HUES6 (cell line): ENCODE measurements around the gene MEF2A.

Experiments used
- H3K27ac ChIP-seq: 2 replicates; pipeline ENCODE4 v1.7.0; 2013; ENCODE audit warnings: low read depth, mild to moderate bottlenecking, low read length, inconsistent platforms
- H3K27me3 ChIP-seq: 2 replicates; pipeline ENCODE4 v1.6.1; 2013; ENCODE audit warnings: low read length; ENCODE audit not compliant: control insufficient read depth, insufficient read depth
- H3K36me3 ChIP-seq: 2 replicates; pipeline ENCODE4 v1.6.1; 2013; ENCODE audit warnings: low read length; ENCODE audit not compliant: control insufficient read depth, insufficient read depth
- H3K4me1 ChIP-seq: 2 replicates; pipeline ENCODE4 v1.6.1; 2013; ENCODE audit warnings: low read length; ENCODE audit not compliant: control insufficient read depth, insufficient read depth
- H3K4me3 ChIP-seq: 2 replicates; pipeline ENCODE4 v1.5.1; 2013; ENCODE audit warnings: low read depth, low read length
- H3K9ac ChIP-seq: one replicate; pipeline ENCODE4 v1.6.1; 2013; ENCODE audit warnings: mild to moderate bottlenecking, low read length
- H3K9me3 ChIP-seq: 2 replicates; pipeline ENCODE4 v1.6.1; 2013; ENCODE audit warnings: low read depth, low read length; ENCODE audit not compliant: control insufficient read depth, insufficient read depth

The MEF2A gene

DNA sequence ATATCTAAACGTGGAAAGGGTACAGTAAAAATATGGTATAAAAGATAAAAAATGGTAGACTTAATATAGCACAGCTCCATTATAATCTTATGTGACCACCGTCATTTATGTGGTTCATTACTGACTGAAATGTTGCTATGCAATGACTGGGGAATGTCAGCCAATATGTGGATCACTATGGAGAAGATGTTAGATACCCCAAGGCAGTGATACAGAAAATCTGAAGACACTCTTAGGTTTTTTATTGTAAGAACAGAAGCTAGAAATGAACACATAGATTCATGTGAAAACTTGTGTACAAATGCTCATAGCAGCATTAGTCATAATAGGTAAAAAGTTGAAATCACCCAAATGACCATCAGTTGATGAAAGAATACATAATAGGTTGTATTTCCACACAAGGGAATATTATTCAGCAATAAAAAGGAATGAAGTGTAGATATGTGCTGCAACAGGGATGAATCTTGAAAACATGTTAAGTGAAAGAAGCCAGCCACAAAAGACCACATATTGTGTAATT lies 18.4 kb downstream of the MEF2A start:
- peaks cover 33% of the 10 kb centered on the region for H3K4me1 ChIP-seq
- no peaks in the 10 kb centered on the region for H3K27me3 ChIP-seq
- H3K4me3 ChIP-seq: no peak overlapping the region
- no peaks in the 10 kb centered on the region for H3K36me3 ChIP-seq
- H3K27ac ChIP-seq: no peak overlapping the region
- no peak overlapping the region for H3K9ac ChIP-seq
- peaks cover 24% of the 10 kb centered on the region for H3K9me3 ChIP-seq

DNA sequence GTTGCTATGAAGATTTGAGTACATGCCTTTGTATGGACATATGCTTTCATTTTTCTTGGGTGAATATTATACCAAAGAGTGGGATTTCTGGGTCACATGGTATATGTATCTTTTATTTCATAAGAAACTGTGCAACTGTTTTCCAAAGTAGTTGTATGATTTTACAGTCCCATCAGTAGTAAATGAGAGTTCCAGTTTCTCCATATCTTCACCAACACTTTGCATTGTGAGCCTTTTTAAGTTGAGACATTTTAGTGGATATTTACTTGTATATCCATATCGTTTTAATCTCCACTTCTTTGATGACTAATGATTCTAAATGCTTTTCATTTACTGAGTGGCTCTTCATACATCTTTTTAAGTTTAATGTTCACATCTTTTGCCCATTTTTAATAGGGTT lies 20.3 kb downstream of the MEF2A start:
- Histone ChIP-seq H3K36me3 (no peaks in the 10 kb centered on the region), H3K27ac (no peak overlapping the region), H3K4me3 (no peak overlapping the region), H3K4me1 (peaks cover 17% of the 10 kb centered on the region), H3K9me3 (peaks cover 24% of the 10 kb centered on the region), H3K27me3 (no peaks in the 10 kb centered on the region), H3K9ac (no peak overlapping the region)

DNA sequence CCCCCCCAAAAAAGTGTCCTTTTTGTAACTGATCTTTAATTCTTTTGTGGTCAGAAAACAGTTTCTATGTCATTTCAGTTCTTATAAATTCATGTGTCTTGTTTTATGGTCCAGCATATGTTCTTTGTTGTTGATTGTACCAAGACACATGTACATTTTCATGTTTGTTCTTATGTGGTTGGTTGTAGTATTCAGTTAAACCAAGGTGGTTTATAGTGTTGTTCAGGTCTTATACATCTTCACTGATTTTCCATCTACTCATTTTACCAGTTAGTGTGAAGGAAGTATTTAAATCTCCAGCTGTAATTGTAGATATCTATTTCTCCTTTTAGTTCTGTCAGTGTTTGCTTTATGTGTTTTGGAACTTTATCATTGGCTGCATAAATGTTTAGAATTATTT lies 24.0 kb downstream of the MEF2A start:
- no peak overlapping the region for H3K27ac ChIP-seq
- H3K27me3 ChIP-seq: no peaks in the 10 kb centered on the region
- no peak overlapping the region for H3K9ac ChIP-seq
- no peaks in the 10 kb centered on the region; the same call in 1 of the 2 replicates for H3K4me1 ChIP-seq
- H3K4me3 ChIP-seq: no peak overlapping the region
- H3K36me3 ChIP-seq: no peaks in the 10 kb centered on the region
- peaks cover 19% of the 10 kb centered on the region; the same call in 1 of the 2 replicates for H3K9me3 ChIP-seq

DNA sequence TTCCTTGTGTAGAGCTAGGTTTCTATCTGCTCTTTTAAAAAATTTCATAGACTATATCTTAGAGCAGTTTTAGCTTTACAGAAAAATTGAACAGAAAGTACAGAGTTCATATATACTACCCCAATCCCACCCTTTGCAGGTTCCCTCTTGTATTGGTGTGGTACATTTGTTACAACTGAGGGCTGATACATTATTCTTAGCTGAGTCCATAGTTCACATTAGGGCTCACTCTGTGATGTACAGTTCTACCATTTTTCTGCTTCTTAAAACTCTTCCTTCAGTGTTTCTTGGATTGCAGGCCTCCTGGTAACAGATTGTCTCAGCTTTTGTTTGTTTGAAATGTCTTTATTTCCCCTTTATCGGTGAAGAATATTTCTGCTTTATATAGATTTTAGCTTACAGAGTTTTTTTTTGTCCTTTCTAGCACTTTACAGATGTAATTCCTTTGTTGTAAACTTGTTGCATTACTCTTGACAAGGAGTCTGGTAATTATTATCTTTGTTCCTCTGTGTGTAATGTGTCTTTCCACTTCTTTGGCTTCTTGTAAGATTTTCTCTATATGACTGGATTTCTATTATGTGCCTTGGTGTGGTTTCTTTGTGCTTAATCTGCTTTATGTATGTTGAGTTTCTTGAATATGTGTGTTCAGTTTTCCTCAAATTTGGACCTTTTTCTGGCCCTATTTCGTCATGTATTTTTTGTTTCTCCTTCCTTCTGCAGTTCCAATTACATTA lies 25.3 kb downstream of the MEF2A start:
- Histone ChIP-seq H3K4me3 (no peak overlapping the region), H3K27me3 (no peaks in the 10 kb centered on the region), H3K4me1 (no peaks in the 10 kb centered on the region; the same call in 1 of the 2 replicates), H3K27ac (no peak overlapping the region), H3K36me3 (no peaks in the 10 kb centered on the region), H3K9me3 (peaks cover 14% of the 10 kb centered on the region; the same call in 1 of the 2 replicates), H3K9ac (no peak overlapping the region)

DNA sequence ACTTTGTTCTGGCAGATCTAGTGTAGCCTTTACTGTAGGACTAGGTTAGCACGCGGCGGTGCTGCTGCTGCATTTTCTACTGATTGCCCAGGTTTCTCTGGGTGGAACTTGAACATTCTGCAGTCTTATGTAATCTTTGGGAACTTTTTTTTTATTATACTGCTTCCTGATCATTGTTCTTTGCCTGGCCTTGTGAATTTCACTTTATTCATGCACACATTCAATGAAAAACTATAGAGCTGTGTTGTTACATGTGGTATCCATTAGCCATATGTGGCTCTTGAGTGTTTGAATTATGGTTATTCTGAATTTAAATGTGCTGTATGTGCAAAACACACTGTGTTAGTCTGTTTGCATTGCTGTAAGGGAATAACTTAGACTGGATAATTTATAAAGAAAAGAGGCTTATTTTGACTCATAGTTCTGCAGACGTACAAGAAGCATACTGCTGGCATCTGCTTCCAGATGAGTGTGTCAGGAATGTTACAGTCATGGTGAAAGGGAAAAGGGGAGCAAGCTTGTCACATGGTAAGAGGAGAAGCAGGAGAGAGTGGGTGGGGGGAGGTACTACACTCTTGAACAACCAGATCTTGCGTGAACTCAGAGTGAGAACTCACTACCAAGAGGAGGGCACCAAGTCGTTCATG lies 26.5 kb downstream of the MEF2A start:
- Histone ChIP-seq H3K4me3 (no peak overlapping the region), H3K36me3 (no peaks in the 10 kb centered on the region), H3K27me3 (no peaks in the 10 kb centered on the region), H3K4me1 (no peaks in the 10 kb centered on the region; the same call in 1 of the 2 replicates), H3K9ac (no peak overlapping the region), H3K9me3 (peaks cover 16% of the 10 kb centered on the region; the same call in 1 of the 2 replicates), H3K27ac (no peak overlapping the region)

DNA sequence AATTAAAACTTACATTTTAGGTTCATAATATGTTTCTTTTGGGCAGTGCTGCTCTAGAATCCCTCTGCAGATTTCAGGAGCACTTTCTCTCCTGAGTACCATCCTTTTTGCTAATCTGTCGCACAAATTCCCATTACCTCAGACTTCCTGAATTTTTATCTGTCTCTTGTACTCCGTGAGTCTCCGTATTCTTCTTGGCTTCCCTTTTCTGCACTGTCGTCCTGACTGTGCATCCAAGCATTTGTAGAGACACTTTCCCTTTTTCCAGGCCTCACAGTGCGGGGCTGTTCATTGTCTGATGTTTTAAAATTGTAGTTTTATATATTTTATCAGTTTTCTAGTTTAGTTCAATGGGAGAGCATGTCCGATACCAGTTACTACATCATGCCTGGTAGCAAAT lies 27.3 kb downstream of the MEF2A start:
- Histone ChIP-seq H3K27me3 (no peaks in the 10 kb centered on the region), H3K4me1 (no peaks in the 10 kb centered on the region; the same call in 1 of the 2 replicates), H3K4me3 (no peak overlapping the region), H3K27ac (no peak overlapping the region), H3K9me3 (peaks cover 16% of the 10 kb centered on the region; the same call in 1 of the 2 replicates), H3K36me3 (no peaks in the 10 kb centered on the region), H3K9ac (no peak overlapping the region)

DNA sequence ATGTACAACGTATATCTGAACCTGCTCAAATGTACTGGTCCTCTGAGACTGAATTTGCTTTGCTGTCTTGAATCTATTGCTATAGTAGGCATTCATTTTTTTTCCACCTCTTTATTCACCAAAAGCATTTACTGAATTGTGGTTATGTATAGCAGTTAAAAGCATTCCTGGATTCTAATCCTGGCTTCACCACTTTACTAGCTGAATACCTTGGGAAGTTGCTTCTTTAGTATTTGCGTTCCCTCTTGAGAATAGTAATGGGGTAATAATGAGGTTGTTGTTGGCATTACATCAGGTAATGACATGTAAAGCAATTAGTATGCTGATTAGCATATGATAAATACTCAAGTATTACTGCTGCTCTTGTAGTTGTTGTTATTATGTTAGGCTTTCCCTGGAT lies 29.1 kb downstream of the MEF2A start:
- H3K36me3 ChIP-seq: peaks cover 9% of the 10 kb centered on the region

DNA sequence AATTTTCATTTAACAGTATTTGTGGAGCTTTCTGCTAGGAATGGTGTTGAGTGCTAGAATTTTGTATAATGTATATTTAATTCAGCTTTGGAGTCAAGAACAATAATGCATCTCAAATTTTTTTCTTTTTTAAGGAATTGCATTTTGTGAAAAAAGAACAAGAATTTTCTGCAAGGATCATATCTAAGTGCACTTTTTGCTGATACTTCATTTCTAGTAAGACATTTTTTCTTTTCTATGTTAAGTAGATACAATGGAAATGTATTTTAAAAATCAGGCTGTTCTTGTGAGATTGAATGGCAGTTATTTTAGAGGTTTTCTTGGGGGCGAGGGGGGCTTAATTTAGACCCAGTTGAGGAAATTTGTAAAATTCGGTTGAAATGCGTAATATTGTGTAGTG lies 32.5 kb downstream of the MEF2A start:
- Histone ChIP-seq H3K27me3 (no peaks in the 10 kb centered on the region), H3K4me1 (peaks cover 4% of the 10 kb centered on the region; the same call in 1 of the 2 replicates), H3K36me3 (peaks cover 12% of the 10 kb centered on the region), H3K27ac (no peak overlapping the region), H3K4me3 (no peak overlapping the region), H3K9me3 (peaks cover 19% of the 10 kb centered on the region; the same call in 1 of the 2 replicates), H3K9ac (no peak overlapping the region)

More for the DNA sequence above, 29.1 kb downstream of the MEF2A start:
- Histone ChIP-seq H3K4me3 (no peak overlapping the region), H3K27me3 (no peaks in the 10 kb centered on the region), H3K27ac (no peak overlapping the region), H3K9ac (no peak overlapping the region), H3K9me3 (peaks cover 17% of the 10 kb centered on the region; the same call in 1 of the 2 replicates), H3K4me1 (no peaks in the 10 kb centered on the region; the same call in 1 of the 2 replicates)

DNA sequence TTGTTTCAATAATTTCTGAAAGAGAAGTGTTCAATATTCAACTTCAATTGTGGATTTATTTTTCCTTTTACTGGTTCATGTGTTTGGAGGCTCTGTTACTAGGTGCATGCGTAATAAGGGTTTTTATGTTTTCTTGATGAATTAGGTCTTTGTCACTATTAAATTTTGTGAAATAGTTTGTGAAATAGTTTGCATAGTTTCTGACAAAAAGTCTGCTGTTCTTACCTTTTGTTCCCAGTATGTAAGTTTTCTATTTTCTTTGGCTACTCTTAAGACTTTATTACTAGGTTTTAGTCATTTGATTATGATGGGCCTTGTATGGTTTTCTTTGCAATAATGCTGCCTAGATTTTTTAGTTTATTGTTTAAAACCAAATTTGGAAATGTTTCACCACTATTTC lies 38.0 kb downstream of the MEF2A start:
- H3K36me3 ChIP-seq: peaks cover 11% of the 10 kb centered on the region
- H3K4me1 ChIP-seq: peaks cover 4% of the 10 kb centered on the region; the same call in 1 of the 2 replicates
- no peak overlapping the region for H3K27ac ChIP-seq

DNA sequence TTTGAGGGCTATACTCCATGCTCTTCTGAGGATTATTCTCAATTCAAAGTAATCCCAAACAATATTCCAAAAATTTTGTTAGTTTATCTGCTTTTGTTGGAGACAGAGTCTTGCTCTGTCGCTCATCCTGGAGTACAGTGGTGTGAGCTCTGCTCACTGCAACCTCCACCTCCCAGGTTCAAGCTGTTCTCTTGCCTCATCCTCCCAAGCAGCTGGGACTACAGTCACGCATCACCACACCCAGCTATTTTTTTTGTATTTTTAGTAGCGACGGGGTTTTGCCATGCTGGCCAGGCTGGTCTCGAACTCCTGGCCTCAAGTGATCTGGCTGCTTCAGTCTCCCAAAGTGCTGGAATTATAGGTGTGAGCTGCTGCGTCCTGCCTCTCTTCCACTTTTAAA lies 39.1 kb downstream of the MEF2A start:
- H3K27me3 ChIP-seq: no peaks in the 10 kb centered on the region
- H3K9ac ChIP-seq: no peak overlapping the region
- peaks cover 6% of the 10 kb centered on the region; the same call in 1 of the 2 replicates for H3K36me3 ChIP-seq
- peaks cover 2% of the 10 kb centered on the region; the same call in 1 of the 2 replicates for H3K9me3 ChIP-seq
- peaks cover 4% of the 10 kb centered on the region; the same call in 1 of the 2 replicates for H3K4me1 ChIP-seq
- no peak overlapping the region for H3K27ac ChIP-seq
- no peak overlapping the region for H3K4me3 ChIP-seq

More for the DNA sequence above, 38.0 kb downstream of the MEF2A start:
- Histone ChIP-seq H3K9me3 (peaks cover 2% of the 10 kb centered on the region; the same call in 1 of the 2 replicates), H3K9ac (no peak overlapping the region), H3K4me3 (no peak overlapping the region), H3K27me3 (no peaks in the 10 kb centered on the region)

DNA sequence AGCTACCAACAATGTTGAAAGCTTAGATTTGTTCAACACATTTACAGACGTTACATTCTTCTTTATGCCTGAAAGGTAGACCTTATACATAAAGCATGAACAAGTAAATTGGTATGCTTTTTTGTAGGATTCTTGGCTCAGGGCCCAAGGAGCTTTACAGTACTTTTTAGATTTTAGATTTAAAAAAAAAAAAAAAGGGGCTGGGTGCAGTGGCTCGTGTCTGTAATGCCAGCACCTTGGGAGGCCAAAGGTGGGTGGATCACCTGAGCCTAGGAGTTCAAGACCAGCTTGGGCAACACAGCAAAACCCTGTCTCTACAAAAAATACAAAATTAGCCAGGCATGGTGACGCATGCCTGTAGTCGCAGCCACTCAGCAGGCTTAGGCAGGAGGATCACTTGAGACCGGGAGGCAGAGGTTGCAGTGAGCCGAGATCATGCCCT lies 39.7 kb downstream of the MEF2A start:
- H3K27me3 ChIP-seq: no peaks in the 10 kb centered on the region
- no peak overlapping the region for H3K27ac ChIP-seq
- no peaks in the 10 kb centered on the region for H3K9me3 ChIP-seq
- no peak overlapping the region for H3K9ac ChIP-seq
- H3K36me3 ChIP-seq: 0 out of 2 replicates have a peak, but pooled peaks cover 2% of the 10 kb centered on the region
- no peak overlapping the region for H3K4me3 ChIP-seq
- H3K4me1 ChIP-seq: peaks cover 4% of the 10 kb centered on the region; the same call in 1 of the 2 replicates
